ENCODE results near the gene NEK4. TPM values are rescaled to one million over a fixed set of nuclear protein-coding genes. Genes with fewer than 3 reads are reported as not detected.

NEK4 gene
- total and polyA plus RNA-seq, 2 of the 13 experiments (the other 11 are each of a cell fraction or from before 2014, with no cell fraction given): 16.5 to 38.0 TPM

DNA sequence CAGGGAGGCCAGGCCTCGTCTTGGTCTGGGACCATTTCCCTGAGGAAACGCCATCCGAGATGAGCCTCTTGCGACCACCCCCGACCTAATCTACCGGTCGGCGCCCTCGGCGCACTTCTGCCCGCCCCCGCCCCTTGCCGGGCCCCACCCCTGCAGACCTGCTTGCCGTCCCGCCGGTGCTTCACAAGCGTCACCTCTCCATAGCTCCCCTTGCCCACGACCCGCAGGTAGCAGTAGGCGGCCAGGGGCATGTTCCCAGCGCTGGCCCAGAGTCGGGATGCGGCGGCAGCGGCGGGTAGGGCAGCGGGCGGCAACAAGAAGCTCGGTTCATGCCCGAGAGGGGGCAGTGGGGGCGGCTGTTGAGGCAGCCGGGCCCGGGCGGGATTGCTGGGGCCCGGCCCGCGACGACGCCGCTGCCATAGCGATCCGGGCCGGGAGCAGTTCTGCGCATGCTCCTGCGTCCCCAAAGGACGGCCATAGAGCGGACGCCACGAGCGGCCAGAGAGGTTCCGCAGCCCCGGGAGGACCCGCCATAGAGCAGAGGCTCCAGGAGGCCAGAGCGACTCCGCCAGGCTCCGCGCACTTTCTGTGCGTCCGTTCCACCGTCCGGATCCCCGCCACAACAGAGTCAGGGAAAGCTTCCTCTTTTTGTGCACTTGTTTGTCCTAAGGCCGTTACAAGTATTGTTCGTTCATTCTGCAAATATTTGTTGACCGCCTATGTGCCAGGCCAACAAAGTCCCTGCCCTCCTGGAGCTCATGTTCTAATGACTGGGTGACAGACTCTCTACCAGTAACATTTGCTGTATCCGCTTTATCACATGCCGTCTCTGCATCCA, at the start of gene NEK4 (continued):
- no peak for TF ChIP-seq ZBTB49 (CRISPR knock-in tag; IDR thresholded peaks at IDR 0.05; ENCODE audit: borderline replicate concordance)
- TF ChIP-seq ZNF20 (CRISPR knock-in tag; IDR thresholded peaks at IDR 0.05): no peak
- no peak for TF ChIP-seq ZNF281 (CRISPR knock-in tag; IDR thresholded peaks at IDR 0.05; ENCODE audit: borderline replicate concordance)
- peak; percentile 77; the same call in 1 of the 2 replicates for TF ChIP-seq ZNF451 (CRISPR knock-in tag; IDR thresholded peaks at IDR 0.05)
- TF ChIP-seq, protein P1, sequence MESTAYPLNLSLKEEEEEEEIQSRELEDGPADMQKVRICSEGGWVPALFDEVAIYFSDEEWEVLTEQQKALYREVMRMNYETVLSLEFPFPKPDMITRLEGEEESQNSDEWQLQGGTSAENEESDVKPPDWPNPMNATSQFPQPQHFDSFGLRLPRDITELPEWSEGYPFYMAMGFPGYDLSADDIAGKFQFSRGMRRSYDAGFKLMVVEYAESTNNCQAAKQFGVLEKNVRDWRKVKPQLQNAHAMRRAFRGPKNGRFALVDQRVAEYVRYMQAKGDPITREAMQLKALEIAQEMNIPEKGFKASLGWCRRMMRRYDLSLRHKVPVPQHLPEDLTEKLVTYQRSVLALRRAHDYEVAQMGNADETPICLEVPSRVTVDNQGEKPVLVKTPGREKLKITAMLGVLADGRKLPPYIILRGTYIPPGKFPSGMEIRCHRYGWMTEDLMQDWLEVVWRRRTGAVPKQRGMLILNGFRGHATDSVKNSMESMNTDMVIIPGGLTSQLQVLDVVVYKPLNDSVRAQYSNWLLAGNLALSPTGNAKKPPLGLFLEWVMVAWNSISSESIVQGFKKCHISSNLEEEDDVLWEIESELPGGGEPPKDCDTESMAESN (CRISPR knock-in tag; conservative IDR thresholded peaks at IDR 0.05): peak; percentile 65
- TF ChIP-seq HOXA7 (CRISPR knock-in tag; IDR thresholded peaks at IDR 0.05): no peak
- peak; percentile 48 for TF ChIP-seq ELF1 (CRISPR knock-in tag; IDR thresholded peaks at IDR 0.05)
- TF ChIP-seq RBM22 (optimal IDR thresholded peaks at IDR 0.05; ENCODE audit: low read length): peak; percentile 44
- TF ChIP-seq ZNF660 (CRISPR knock-in tag; IDR thresholded peaks at IDR 0.05; ENCODE audit: borderline replicate concordance, low read depth): no peak
- no peak for TF ChIP-seq ZNF101 (CRISPR knock-in tag; IDR thresholded peaks at IDR 0.05; ENCODE audit: borderline replicate concordance, low read depth)
- no peak for TF ChIP-seq ELF4 (CRISPR knock-in tag; IDR thresholded peaks at IDR 0.05; ENCODE audit: borderline replicate concordance)
- peak; percentile 76; the same call in 1 of the 2 replicates for TF ChIP-seq ZNF607 (CRISPR knock-in tag; IDR thresholded peaks at IDR 0.05; ENCODE audit: borderline replicate concordance)
- no peak for TF ChIP-seq TRIM24 (CRISPR knock-in tag; IDR thresholded peaks at IDR 0.05)
- no peak for TF ChIP-seq BATF2 (CRISPR knock-in tag; IDR thresholded peaks at IDR 0.05)
- TF ChIP-seq ZNF224 (CRISPR knock-in tag; IDR thresholded peaks at IDR 0.05): no peak
- TF ChIP-seq HOXA3 (CRISPR knock-in tag; IDR thresholded peaks at IDR 0.05): peak; percentile 86
- TF ChIP-seq FOXJ3 (CRISPR knock-in tag; IDR thresholded peaks at IDR 0.05; ENCODE audit: borderline replicate concordance): peak; percentile 60
- TF ChIP-seq, protein P2, sequence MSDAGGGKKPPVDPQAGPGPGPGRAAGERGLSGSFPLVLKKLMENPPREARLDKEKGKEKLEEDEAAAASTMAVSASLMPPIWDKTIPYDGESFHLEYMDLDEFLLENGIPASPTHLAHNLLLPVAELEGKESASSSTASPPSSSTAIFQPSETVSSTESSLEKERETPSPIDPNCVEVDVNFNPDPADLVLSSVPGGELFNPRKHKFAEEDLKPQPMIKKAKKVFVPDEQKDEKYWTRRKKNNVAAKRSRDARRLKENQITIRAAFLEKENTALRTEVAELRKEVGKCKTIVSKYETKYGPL (CRISPR knock-in tag; IDR thresholded peaks at IDR 0.05): no peak

Measured in HepG2 (cell line).